ENCODE data around the gene AKAP8.
"Not testable (repeated sequence)": the region's sequence is repeated elsewhere in the genome, so short reads cannot be mapped to it uniquely, and the experiment has no call there.

Gene AKAP8

DNA sequence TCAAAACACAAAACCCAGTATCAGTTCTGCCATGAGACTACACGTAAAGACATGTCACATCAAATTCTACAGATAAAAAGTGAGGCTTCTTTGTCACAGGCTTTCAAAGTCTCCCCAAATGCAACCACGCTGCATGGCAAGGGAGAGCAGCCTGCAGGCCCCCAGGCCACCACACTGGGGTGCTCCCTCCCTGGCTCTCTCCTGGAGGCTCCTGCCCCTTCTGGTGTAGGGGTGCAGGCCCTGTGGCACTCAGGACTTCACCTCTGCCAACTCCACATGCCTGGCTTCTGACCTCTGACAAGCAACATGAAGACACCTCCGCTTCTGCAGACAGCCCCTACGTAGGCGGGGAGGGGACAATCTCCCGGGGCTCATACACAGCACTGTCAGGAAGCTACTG is 14.3 kb downstream of the AKAP8 start:
- TF ChIP-seq ZFX (IDR thresholded peaks at IDR 0.05) = no peak
- TF ChIP-seq, protein P1, sequence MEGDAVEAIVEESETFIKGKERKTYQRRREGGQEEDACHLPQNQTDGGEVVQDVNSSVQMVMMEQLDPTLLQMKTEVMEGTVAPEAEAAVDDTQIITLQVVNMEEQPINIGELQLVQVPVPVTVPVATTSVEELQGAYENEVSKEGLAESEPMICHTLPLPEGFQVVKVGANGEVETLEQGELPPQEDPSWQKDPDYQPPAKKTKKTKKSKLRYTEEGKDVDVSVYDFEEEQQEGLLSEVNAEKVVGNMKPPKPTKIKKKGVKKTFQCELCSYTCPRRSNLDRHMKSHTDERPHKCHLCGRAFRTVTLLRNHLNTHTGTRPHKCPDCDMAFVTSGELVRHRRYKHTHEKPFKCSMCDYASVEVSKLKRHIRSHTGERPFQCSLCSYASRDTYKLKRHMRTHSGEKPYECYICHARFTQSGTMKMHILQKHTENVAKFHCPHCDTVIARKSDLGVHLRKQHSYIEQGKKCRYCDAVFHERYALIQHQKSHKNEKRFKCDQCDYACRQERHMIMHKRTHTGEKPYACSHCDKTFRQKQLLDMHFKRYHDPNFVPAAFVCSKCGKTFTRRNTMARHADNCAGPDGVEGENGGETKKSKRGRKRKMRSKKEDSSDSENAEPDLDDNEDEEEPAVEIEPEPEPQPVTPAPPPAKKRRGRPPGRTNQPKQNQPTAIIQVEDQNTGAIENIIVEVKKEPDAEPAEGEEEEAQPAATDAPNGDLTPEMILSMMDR (conservative IDR thresholded peaks at IDR 0.05) = no peak

DNA sequence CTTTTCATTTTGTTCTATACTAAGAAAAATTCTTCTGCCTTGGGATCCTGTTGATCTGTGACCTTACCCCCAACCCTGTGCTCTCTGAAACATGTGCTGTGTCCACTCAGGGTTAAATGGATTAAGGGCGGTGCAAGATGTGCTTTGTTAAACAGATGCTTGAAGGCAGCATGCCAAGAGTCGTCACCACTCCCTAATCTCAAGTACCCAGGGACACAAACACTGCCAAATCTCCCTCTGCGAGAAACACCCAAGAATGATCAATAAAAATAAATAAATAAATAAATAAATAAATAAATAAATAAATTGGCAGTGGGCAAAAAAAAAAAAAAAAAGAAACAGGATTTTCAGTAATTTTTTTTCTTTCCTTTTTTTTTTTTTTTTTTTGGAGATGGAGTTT is 15.8 kb downstream of the AKAP8 start:
- not testable (repeated sequence) for H3K27ac ChIP-seq

More for the DNA sequence above, 14.3 kb downstream of the AKAP8 start:
- H3K27ac ChIP-seq = no peak overlapping the region

DNA sequence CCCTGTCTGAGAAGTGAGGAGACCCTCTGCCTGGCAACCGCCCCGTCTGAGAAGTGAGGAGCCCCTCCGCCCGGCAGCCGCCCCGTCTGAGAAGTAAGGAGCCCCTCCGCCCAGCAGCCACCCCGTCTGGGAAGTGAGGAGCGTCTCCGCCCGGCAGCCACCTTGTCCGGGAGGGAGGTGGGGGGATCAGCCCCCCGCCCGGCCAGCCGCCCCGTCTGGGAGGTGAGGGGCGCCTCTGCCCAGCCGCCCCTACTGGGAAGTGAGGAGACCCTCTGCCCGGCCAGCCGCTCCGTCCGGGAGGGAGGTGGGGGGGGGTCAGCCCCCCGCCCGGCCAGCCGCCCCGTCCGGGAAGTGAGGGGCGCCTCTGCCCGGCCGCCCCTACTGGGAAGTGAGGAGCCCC is 16.5 kb downstream of the AKAP8 start:
- H3K27ac ChIP-seq = not testable (repeated sequence)

DNA sequence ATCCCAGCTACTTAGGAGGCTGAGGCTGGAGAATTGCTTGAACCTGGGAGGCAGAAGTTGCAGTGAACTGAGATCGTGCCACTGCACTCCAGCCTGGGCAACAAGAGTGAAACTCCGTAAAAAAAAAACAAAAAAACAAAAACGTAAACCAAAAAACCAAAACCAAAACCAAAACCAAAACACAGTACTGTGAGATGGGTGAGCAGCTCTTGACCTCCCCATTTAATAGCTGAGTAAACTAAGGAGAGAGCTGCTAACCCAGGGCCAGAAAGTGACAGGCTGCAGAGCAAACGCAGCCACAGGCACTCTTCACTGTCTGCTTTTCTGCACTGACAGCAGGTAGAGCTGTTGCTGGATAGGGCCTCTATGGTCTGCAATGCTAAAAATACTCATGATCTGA is 19.6 kb downstream of the AKAP8 start:
- not testable (repeated sequence) for H3K27ac ChIP-seq

DNA sequence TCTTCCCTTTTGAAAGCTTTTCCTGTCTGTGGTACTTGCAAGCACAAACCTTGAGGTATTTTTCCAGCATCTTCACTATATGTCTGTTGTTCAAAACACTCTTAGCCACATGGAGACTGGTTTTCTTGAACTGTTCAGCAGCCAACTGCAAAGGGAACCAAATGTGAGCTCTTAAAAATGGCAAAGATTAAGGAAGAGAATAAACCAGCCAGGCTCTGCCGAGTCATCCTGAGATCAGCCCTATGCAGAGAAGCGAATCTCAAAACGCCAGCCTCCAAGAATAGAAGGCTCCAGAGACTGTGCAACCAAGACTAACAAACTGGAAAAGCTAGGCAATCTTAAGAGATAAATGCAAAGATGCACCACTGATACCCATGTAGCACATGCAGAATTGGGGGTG is 20.7 kb downstream of the AKAP8 start:
- TF ChIP-seq, protein P1 (conservative IDR thresholded peaks at IDR 0.05) = no peak
- TF ChIP-seq ZFX (IDR thresholded peaks at IDR 0.05) = no peak
- H3K27ac ChIP-seq = no peak overlapping the region

DNA sequence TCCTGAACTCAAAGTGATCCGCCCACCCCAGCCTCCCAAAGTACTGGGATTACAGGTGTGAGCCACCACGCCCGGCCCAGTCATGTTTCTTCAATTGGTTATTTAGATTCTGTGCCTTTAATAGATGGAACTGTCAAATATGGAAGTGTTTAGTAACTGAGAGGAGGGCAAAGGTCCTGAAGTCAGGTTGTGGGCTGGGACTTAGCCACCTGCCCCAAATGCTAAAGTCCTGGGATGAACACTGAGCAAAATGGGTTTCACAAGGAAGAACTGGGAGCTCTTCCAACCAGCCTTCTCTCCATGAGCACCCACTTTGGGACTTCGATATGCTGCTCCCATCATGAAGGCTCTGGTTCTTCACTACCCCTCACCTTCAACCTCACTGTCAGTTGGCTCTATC is 21.7 kb downstream of the AKAP8 start:
- no peak for TF ChIP-seq ZFX (IDR thresholded peaks at IDR 0.05)
- TF ChIP-seq, protein P1 (conservative IDR thresholded peaks at IDR 0.05) = no peak
- H3K27ac ChIP-seq = no peak overlapping the region

DNA sequence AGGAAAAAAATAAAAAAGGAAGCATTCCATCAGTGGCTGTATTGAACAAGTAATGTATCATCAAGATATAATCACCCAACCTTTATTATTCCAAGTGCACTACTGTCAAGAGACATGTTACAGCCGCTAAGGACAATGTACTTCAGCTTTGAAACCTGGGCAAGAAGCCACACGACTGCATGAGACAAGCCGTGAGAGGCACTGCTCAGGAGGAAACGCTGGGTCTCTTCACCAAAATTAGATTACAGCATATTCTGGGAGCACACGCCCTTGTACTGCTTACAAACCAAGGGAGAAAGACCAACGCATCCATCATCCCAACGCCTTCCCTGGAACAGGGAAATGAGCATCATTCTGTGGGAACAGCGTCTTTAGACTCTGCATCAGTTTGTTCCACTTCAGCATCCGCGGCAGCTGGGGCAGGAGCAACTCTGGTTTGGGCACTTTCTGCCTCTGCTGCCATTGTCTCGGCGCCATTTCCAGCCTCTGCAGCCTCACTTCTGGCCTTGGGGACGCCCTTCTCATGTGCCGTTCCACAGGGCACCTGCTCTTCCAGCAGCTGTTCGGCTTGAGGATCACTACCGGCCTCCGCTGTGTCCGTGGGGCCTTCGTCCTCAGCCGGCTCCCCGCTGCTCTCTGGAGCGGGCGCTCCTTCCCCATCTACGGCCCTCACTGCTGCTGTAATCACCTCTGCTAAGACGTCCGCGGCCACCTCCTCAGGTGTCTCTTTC is 24.9 kb downstream of the AKAP8 start:
- TF ChIP-seq, protein P1 (conservative IDR thresholded peaks at IDR 0.05) = no peak
- no peak for TF ChIP-seq ZFX (IDR thresholded peaks at IDR 0.05)
- H3K27ac ChIP-seq = no peak overlapping the region

DNA sequence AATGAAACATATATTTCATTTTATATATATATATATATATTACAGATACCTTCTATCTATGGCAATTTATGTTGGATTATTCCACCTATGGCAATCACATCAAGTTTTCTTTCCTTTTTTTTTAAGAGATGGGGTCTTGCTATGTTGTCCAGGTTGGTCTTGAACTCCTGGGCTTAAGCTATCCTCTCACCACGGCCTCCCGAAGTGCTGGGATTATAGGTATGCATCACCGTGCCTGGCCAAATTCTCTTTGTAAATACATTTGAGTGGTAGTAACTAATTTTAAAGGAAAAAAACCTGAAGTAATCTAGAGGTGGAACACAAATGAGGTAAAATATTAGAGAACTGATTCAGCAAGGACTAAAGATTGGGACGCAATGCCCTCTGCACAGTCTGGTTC is 25.7 kb downstream of the AKAP8 start:
- TF ChIP-seq, protein P1 (conservative IDR thresholded peaks at IDR 0.05) = no peak
- TF ChIP-seq ZFX (IDR thresholded peaks at IDR 0.05) = no peak

DNA sequence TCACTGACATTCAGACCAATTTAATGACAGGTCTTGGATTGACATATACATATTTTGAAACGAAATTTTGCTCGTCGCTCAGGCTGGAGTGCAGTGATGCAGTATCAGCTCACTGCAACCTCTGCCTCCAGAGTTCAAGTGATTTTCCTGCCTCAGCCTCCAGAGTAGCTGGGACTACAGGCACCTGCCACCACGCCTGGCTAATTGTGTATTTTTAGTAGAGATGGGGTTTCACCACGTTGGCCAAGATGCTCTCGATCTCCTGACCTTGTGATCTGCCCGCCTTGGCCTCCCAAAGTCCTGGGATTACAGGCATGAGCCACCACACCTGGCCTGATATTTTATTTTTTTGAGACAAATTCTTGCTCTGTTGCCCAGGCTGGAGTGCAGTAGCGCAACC is 27.1 kb downstream of the AKAP8 start:
- H3K27ac ChIP-seq = not testable (repeated sequence)

More for the DNA sequence above, 25.7 kb downstream of the AKAP8 start:
- no peak overlapping the region for H3K27ac ChIP-seq

DNA sequence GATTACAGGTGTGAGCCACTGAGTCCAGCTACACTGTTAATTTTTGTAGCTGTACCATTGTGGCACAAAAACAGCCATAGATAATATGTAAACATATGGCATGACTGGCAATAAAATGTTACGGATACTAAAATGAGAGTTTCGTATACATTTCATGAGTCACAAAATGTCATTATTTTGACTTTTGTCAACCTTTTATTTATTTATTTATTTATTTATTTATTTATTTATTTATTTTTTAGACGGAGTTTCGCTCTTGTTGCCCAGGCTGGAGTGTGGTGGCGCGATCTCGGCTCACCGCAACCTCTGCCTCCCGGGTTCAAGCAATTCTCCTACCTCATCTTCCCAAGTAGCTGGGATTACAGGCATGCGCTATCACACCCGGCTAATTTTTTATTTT is 38.3 kb downstream of the AKAP8 start:
- H3K27ac ChIP-seq = not testable (repeated sequence)

Measured in C4-2B (cell line).